ENCODE data around the gene NTHL1.

- peak in 1 of 6 experiments; percentile 29 for TF ChIP-seq CTCF (IDR thresholded peaks at IDR 0.05)
- TF ChIP-seq POLR2A (IDR thresholded peaks at IDR 0.05), result no peak
Measured at GRCh38 chr16:2096853-2097595, 49.4 kb upstream of the NTHL1 start.
